Fibroblast of the conjunctiva (primary cell): Measurements from ENCODE around the gene TSPAN17.

ENCODE experiments used
- DNase-seq: peaks from one replicate; pipeline ENCODE4 v3.0.0-alpha.2; 2010; ENCODE audit warnings: low read depth

Gene TSPAN17

DNA sequence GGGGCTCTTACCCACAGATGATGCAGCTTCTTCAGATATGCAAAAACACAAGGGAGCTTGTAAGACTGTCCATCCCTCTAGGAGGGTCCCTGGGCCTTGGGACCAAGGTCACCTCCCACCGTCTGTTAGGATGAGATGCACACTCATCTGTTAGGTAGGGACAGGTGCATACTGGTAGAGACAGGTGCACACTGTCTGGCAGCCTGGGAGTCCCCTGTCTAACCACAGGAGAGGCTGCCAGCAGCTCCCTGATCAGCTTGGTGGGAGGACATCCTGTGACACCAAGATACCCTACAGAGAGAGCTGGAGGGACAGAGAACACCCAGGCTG, 13.2 kb downstream of the TSPAN17 start:
- DNase-seq = no peak

GRCh38 chr5:176660860-176661641, 13.8 kb downstream of the TSPAN17 start:
- peak; percentile 35 for DNase-seq

GRCh38 chr5:176661676-176662075, 14.4 kb downstream of the TSPAN17 start:
- no peak for DNase-seq

- DNase-seq = no peak
Measured at GRCh38 chr5:176662371-176663333, 15.4 kb downstream of the TSPAN17 start.

- DNase-seq = no peak
Measured at GRCh38 chr5:176663566-176663965, 16.3 kb downstream of the TSPAN17 start.

- DNase-seq = no peak
Measured at GRCh38 chr5:176664479-176664878, 17.2 kb downstream of the TSPAN17 start.

DNA sequence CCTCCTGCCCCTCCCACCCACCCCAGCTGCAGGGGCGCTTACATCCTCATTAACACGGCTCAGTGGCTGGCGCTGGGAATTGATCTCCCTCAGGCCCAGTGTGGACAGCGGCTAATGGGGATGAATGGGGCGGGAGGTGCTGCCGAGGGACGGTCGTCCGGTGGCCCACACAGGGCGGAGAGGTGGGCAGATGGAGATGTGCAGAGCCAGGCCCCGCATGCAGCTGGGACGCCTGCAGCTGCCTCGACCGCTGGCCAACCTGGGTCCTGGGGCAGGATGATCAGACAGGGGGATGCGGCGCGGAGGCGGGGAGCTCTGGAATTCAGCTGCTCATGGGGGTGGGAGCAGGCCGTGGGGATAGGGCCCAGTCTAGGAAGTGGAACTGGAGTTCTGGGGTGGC, 17.6 kb downstream of the TSPAN17 start:
- DNase-seq = no peak

DNA sequence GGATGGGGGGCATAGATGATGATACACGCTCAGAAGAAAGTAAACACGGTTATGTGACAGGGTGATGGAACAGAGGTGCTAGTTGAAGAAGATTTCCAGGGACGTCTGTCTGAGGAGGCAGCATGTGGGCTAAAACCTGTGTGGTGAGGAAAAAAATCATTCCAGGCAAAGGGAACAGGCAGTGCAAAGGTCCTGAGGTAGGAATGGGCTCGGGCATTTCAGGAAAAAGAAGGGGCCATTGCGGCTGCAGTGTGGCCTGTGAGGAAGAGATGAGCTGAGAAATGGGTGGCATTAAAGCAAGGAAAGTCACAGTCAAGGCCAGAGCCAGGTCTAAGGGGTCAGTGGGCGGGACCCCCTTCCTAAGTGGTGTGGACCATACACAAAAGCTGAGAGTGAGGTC, 18.2 kb downstream of the TSPAN17 start:
- no peak for DNase-seq

GRCh38 chr5:176667637-176668036, 20.4 kb downstream of the TSPAN17 start:
- no peak for DNase-seq

DNA sequence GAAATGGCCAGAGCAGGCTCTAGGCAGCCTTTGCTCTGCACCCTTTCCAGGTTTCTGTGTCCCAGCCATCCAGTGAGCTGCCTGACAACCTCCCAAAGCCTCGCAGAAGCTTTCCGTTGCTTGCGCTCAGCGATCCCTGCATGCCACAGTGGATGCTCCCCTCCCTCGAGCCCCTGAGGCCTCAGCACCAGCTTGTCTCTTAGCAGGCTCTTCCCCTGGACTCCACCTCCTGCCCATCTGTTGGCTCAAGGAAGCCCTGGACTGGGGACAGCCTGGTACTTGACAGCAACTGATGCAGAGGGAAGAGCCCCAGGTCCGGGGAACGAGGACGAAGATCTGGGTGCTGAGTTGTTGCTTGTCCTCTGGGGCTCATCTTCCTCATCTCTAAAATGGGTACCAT, 23.2 kb downstream of the TSPAN17 start:
- DNase-seq = no peak

DNA sequence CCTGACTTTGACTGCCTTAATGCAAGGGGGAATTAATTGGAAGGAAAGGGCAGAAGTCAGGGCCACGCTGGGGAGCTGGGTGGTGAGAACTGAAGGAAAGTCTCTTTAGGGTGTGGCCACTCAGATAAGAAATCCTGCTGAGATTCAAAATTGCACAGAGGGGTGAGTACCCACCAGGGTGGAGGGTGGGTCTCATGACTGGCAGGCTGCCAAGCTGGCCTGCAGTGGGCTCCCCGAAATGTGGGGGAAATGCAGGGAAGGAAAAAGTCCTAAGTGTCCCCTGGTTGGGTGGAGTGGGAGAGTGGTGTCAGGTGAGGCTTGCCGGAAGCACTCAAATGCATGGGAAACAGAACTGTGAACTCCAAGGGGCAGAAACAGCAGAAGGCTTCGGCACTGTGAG, 24.1 kb downstream of the TSPAN17 start:
- DNase-seq = no peak

DNA sequence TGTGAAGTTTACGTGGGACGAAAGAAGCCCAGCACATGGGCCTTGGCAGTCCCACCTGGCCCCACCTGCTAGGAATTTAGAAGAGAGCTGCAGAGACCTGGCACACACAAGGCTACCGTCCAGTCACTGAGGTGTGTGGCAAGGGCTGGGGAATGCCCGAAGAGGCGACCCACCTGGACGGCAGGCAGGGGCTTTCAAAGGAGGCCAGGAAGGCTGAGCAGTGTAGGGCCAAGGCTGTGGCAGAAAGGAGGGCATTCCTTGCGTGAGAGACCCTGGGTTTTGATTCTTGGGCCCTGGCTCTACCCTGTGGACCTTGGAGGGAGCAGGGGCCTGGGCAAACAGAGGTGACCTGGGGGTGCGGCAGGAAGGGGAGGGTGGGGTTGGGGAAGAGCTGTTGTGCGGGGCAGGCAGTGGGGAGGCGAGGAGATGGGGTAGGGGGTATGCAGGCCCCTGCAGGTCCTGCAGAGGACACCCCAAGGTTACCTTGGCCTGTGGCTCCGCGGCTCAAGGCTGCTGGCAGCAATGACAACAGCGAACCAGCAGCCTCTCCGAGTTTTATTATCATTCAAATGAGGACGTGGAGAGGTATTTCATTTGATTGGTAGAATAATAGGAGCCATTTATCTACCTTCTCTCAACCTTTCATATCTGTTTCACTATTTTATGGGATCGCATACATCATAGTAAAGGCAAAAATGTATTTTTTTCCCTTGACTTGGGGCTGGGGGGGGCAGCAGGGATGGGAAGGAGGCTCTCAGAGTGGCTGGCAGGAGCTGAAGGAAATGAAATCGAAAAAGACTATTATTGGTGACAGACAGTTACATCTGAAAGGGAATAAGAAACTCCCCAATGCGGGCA, 24.8 kb downstream of the TSPAN17 start:
- no peak for DNase-seq

- no peak for DNase-seq
Measured at GRCh38 chr5:176673651-176674583, 26.6 kb downstream of the TSPAN17 start.

GRCh38 chr5:176674799-176675198, 27.5 kb downstream of the TSPAN17 start:
- DNase-seq = no peak

DNA sequence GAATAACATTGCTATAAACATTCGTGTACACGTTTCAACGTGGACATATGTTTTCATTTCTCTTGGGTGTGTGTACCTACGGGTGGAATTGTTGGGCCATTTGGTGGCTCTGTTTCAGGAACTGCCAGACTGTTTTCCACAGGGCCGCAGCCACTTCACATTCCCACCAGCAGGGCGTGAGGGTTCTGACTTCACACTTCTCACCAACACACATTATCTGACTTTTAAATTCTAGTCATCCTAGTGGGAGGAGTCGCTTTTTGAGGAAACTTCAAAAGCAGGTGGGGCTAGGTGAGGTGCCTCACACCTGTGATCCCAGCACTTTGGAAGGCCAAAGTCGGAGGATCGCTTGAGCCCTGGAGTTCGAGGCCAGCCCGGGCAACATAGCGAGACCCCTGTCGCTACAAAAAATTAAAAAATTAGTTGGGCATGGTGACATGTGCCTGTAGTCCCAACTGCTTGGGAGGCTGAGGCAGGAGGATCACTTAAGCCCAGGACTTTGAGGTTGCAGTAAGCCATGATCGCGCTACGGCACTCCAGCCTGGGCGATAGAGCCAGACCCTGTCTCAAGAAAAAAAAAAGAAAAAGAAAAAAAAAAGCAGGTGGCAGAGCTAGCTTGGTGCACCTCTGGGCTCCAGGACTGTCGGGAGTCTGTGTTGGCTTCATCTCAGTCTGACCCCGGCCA, 28.5 kb downstream of the TSPAN17 start:
- DNase-seq = no peak

- no peak for DNase-seq
Measured at GRCh38 chr5:176676361-176676824, 29.1 kb downstream of the TSPAN17 start.

DNA sequence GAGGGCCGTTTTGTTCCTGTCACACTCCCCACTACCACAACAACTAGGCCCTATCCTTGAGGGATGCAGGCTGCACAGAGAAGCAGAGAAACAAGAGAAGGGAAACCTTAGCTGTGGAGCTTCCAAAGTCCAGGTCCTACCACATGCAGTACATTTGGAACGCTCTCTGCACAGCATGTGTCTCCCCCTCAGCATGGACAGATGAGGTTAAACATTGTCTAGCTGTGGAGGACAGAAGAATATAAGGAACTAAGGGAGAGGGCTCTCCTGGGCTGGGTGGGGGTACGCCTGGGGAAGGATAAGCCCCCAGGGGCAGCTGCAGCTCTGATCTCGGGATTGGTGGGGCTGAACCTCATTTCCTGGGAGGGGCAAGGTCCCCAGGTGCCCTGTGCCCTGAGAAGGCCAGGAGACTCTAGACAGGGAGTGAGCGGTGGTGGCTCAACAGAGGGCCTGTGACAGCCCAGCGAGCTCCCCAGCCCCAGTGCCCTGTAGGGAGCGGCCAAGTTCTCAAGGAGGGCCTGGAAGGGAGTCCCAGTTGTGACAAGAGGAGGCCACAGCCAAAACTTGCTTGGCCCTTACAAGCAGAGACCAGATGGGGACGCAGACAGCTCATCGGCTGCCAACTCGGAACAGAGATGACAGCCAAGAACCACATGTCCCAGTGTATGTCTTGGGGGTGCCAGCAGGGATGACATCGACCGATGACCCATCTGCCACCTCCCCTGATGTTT, 30.1 kb downstream of the TSPAN17 start:
- no peak for DNase-seq

DNA sequence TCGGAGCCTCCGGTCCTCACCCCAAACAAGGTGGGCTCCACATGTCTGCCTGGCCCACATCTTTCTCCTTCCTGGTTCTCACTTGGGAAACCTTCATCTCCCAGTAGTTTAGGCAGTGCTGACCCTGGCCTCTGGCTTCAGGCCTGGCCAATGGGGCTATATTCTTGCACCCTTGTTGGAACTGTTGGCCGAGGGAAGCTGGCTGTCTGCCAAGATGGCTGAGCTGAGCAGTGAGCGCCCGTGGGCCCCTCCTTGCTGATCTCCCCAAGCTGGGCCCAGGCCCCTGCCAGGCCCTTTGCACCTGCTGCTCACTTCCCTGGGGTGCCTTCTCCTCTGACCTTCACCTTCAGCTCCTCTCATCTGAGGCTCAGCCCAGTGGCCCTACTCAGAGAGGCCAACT, 31.3 kb downstream of the TSPAN17 start:
- DNase-seq = no peak

DNA sequence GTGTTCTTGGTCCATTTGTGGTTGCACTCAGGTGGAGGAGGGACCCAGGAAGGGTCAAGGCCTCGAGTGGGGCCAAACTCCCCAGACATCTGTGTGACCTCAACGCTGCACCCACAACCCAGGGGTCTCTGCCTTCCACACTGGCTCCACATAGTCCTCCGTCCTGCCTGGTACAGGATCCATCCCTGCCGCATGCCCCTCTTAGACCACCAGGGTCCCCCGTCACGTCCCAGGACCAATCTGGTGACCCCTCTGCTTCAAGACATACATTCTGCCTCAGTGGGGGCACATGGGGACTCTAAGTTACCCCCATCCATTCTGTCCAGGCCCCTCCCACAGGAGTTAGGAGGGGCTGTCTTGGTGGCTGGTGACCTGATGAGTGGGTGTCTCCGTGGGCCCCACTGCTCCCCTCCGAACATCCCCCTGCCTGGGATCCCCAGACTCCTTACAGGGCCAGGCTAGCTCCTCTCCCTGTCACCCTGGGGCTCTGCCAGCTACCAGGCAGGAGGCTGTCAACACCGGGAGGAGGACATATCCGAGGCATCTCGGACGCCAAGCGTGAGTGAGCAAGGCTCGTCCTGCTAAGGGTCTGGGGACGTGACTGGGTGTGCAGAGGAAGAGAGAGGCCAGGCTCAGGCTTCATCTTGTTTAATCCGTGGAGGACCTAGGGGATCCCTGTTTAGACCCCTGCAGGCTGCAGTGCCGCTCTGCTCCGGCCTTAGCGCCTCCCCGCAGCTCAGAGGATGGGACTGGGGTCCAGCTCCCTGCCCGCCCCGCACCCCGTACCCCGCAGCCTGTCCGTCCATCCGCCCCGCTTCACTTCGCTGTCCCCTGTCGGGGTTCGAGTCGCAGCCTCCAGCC, 32.3 kb downstream of the TSPAN17 start:
- no peak for DNase-seq
